Mucosa of rectum (tissue), 2 donors: ENCODE results near the gene FBXO44.

Experiments
- H3K27ac ChIP-seq, 2 donors: one replicate each; pipeline ENCODE4 v1.7.0; 2013; ENCODE audit warnings: inconsistent platforms in 2 of 2, low read depth in 2 of 2, low read length in 2 of 2
- H3K27me3 ChIP-seq, 2 donors: one replicate each; pipeline ENCODE4 v1.7.0; 2013; ENCODE audit warnings: low read length in 2 of 2; ENCODE audit not compliant: control insufficient read depth in 2 of 2, insufficient read depth in 2 of 2
- H3K36me3 ChIP-seq, 2 donors: one replicate each; pipeline ENCODE4 v1.7.0; 2013; ENCODE audit warnings: low read length in 2 of 2; ENCODE audit not compliant: control insufficient read depth in 2 of 2, insufficient read depth in 2 of 2
- H3K4me1 ChIP-seq, 2 donors: one replicate each; pipeline ENCODE4 v1.7.0; 2013; ENCODE audit warnings: low read length in 2 of 2, mild to moderate bottlenecking in 1 of 2; ENCODE audit not compliant: control insufficient read depth in 2 of 2, insufficient read depth in 2 of 2
- H3K4me3 ChIP-seq, 2 donors: one replicate each; pipeline ENCODE4 v1.7.0; 2013; ENCODE audit warnings: low read length in 2 of 2
- H3K9ac ChIP-seq, 2 donors: one replicate each; pipeline ENCODE4 v1.7.0; 2013; ENCODE audit warnings: low read length in 2 of 2, low read depth in 1 of 2, mild to moderate bottlenecking in 1 of 2
- H3K9me3 ChIP-seq, 2 donors: one replicate each; pipeline ENCODE4 v1.7.0; 2013; ENCODE audit warnings: low read length in 2 of 2; ENCODE audit not compliant: control insufficient read depth in 2 of 2
- donor health status: healthy.
- donor health status: Normal muscosa, but diverticular disease.

Gene FBXO44

GRCh38 chr1:11697188-11697892, 42.7 kb downstream of the FBXO44 start:
- no peak overlapping the region for H3K27ac ChIP-seq
- H3K27me3 ChIP-seq, result peaks cover 26 to 31% of the 10 kb centered on the region in 2 donors
- H3K36me3 ChIP-seq, result no peaks in the 10 kb centered on the region
- H3K9ac ChIP-seq, result no peak overlapping the region
- H3K4me3 ChIP-seq, result no peak overlapping the region
- H3K4me1 ChIP-seq, result no peaks in the 10 kb centered on the region
- no peaks in the 10 kb centered on the region for H3K9me3 ChIP-seq

GRCh38 chr1:11697893-11698210, 43.2 kb downstream of the FBXO44 start:
- H3K4me3 ChIP-seq, result no peak overlapping the region
- H3K4me1 ChIP-seq, result no peaks in the 10 kb centered on the region
- no peak overlapping the region for H3K27ac ChIP-seq
- H3K9me3 ChIP-seq, result no peaks in the 10 kb centered on the region
- no peak overlapping the region for H3K9ac ChIP-seq
- H3K36me3 ChIP-seq, result no peaks in the 10 kb centered on the region
- peaks cover 22 to 29% of the 10 kb centered on the region in 2 donors for H3K27me3 ChIP-seq

GRCh38 chr1:11700601-11701467, 46.2 kb downstream of the FBXO44 start:
- H3K4me1 ChIP-seq, result no peaks in the 10 kb centered on the region
- H3K9me3 ChIP-seq, result no peaks in the 10 kb centered on the region
- no peak overlapping the region for H3K4me3 ChIP-seq
- H3K27me3 ChIP-seq, result peaks cover 18 to 29% of the 10 kb centered on the region in 2 donors
- H3K9ac ChIP-seq, result no peak overlapping the region
- no peaks in the 10 kb centered on the region for H3K36me3 ChIP-seq
- no peak overlapping the region for H3K27ac ChIP-seq

- Histone ChIP-seq H3K9me3 (no peaks in the 10 kb centered on the region), H3K4me3 (no peak overlapping the region), H3K27me3 (peaks cover 18 to 29% of the 10 kb centered on the region in 2 donors), H3K9ac (no peak overlapping the region), H3K4me1 (no peaks in the 10 kb centered on the region), H3K36me3 (no peaks in the 10 kb centered on the region), H3K27ac (no peak overlapping the region)
These were observed 46.9 kb downstream of the FBXO44 start for GRCh38 chr1:11701551-11701961.

- no peak overlapping the region for H3K4me3 ChIP-seq
- H3K27me3 ChIP-seq, result peaks cover 18 to 29% of the 10 kb centered on the region in 2 donors
These were observed 47.5 kb downstream of the FBXO44 start for GRCh38 chr1:11701981-11702803.

GRCh38 chr1:11703357-11704193, 48.9 kb downstream of the FBXO44 start:
- Histone ChIP-seq H3K27me3 (peaks cover 18 to 25% of the 10 kb centered on the region in 2 donors), H3K9me3 (no peaks in the 10 kb centered on the region), H3K36me3 (no peaks in the 10 kb centered on the region), H3K27ac (no peak overlapping the region), H3K4me3 (no peak overlapping the region), H3K9ac (no peak overlapping the region), H3K4me1 (peaks cover 0 to 4% of the 10 kb centered on the region in 2 donors)

More at GRCh38 chr1:11701981-11702803, 47.5 kb downstream of the FBXO44 start:
- Histone ChIP-seq H3K4me1 (no peaks in the 10 kb centered on the region), H3K27ac (no peak overlapping the region), H3K36me3 (no peaks in the 10 kb centered on the region), H3K9ac (no peak overlapping the region), H3K9me3 (no peaks in the 10 kb centered on the region)

GRCh38 chr1:11704194-11704529, 49.5 kb downstream of the FBXO44 start:
- no peaks in the 10 kb centered on the region for H3K9me3 ChIP-seq
- H3K27ac ChIP-seq, result no peak overlapping the region
- no peak overlapping the region for H3K9ac ChIP-seq
- H3K27me3 ChIP-seq, result peaks cover 18 to 25% of the 10 kb centered on the region in 2 donors
- H3K4me3 ChIP-seq, result no peak overlapping the region
- H3K36me3 ChIP-seq, result no peaks in the 10 kb centered on the region
- peaks cover 0 to 4% of the 10 kb centered on the region in 2 donors for H3K4me1 ChIP-seq

- Histone ChIP-seq H3K27me3 (peaks cover 18 to 25% of the 10 kb centered on the region in 2 donors), H3K4me3 (no peak overlapping the region), H3K4me1 (peaks cover 0 to 4% of the 10 kb centered on the region in 2 donors), H3K9me3 (no peaks in the 10 kb centered on the region), H3K36me3 (no peaks in the 10 kb centered on the region), H3K27ac (no peak overlapping the region), H3K9ac (no peak overlapping the region)
These were observed 50.2 kb downstream of the FBXO44 start for GRCh38 chr1:11704691-11705475.

- H3K27me3 ChIP-seq, result peaks cover 17 to 24% of the 10 kb centered on the region in 2 donors
These were observed 50.9 kb downstream of the FBXO44 start for GRCh38 chr1:11705596-11705995.

More at GRCh38 chr1:11705596-11705995, 50.9 kb downstream of the FBXO44 start:
- no peaks in the 10 kb centered on the region for H3K9me3 ChIP-seq
- H3K4me3 ChIP-seq, result no peak overlapping the region
- no peaks in the 10 kb centered on the region for H3K36me3 ChIP-seq
- H3K27ac ChIP-seq, result no peak overlapping the region
- no peak overlapping the region for H3K9ac ChIP-seq
- peaks cover 0 to 4% of the 10 kb centered on the region in 2 donors for H3K4me1 ChIP-seq
